SU-DHL-6 (cell line): ENCODE measurements around the gene TRPV4.

ENCODE experiments used
- CTCF ChIP-seq: fragments of 200-600 bp; sonication (generic); IDR thresholded peaks from one replicate; pipeline ENCODE4 v1.5.1; 2017; ENCODE audit warnings: antibody characterized with exemption, mild to moderate bottlenecking, low read length, moderate library complexity; ENCODE audit not compliant: insufficient read depth, poor library complexity, severe bottlenecking
- EZH2phosphoT487 ChIP-seq: fragments of 200-600 bp; sonication (generic), shearing (Covaris generic); conservative IDR thresholded peaks from 2 replicates; pipeline ENCODE4 v1.6.1; 2018; ENCODE audit warnings: mild to moderate bottlenecking, antibody characterized with exemption, low read length, moderate library complexity, mixed read lengths

GRCh38 chr12:109764776-109765445, 68.3 kb downstream of the TRPV4 start:
- TF ChIP-seq CTCF, result no peak
- TF ChIP-seq EZH2phosphoT487, result no peak
